GM18519 (cell line): ENCODE results near the gene RNF5.
"Not testable (repeated sequence)": the region's sequence is repeated elsewhere in the genome, so short reads cannot be mapped to it uniquely, and the experiment has no call there.

Experiments
- ATAC-seq: cut with Tn5 transposase; IDR thresholded peaks from one replicate; pipeline ENCODE4 v1.9.1; 2021; ENCODE audit warnings: mild to moderate bottlenecking, moderate library complexity; ENCODE audit not compliant: unreplicated experiment, low FRiP score

RNF5 gene

GRCh38 chr6:32188381-32189068, 10.3 kb downstream of the RNF5 start:
- ATAC-seq: no peak

- ATAC-seq: no peak
Observed at GRCh38 chr6:32189069-32189741, 11.0 kb downstream of the RNF5 start.

- no peak for ATAC-seq
Observed at GRCh38 chr6:32189742-32190053, 11.5 kb downstream of the RNF5 start.

- no peak for ATAC-seq
Observed at GRCh38 chr6:32190054-32190851, 12.0 kb downstream of the RNF5 start, which contains the start of gene PBX2. Gene PBX2, minus strand, starts transcription at chr6:32190202. Its CDS starts 287 bp downstream, at chr6:32189915.

- ATAC-seq: no peak
Observed at GRCh38 chr6:32190911-32191677, 12.9 kb downstream of the RNF5 start.

GRCh38 chr6:32191696-32192607, 13.7 kb downstream of the RNF5 start:
- no peak for ATAC-seq

- ATAC-seq: no peak
Observed at GRCh38 chr6:32192608-32193039, 14.4 kb downstream of the RNF5 start, which contains the start of gene GPSM3. Gene GPSM3, minus strand, starts transcription at chr6:32192643. Its CDS starts 130 bp downstream, at chr6:32192513.

- not testable (repeated sequence) for ATAC-seq
Observed at GRCh38 chr6:32193096-32193495, 14.9 kb downstream of the RNF5 start.

GRCh38 chr6:32194388-32194787, 16.2 kb downstream of the RNF5 start:
- no peak for ATAC-seq

- no peak for ATAC-seq
Observed at GRCh38 chr6:32194825-32195651, 16.8 kb downstream of the RNF5 start.

GRCh38 chr6:32195652-32195901, 17.4 kb downstream of the RNF5 start:
- peak; percentile 60 for ATAC-seq

- ATAC-seq: peak; percentile 66
Observed at GRCh38 chr6:32195902-32196681, 17.9 kb downstream of the RNF5 start.

- no peak for ATAC-seq
Observed at GRCh38 chr6:32196682-32197616, 18.7 kb downstream of the RNF5 start.

- ATAC-seq: no peak
Observed at GRCh38 chr6:32198345-32198696, 20.1 kb downstream of the RNF5 start.

GRCh38 chr6:32198866-32199265, 20.7 kb downstream of the RNF5 start:
- no peak for ATAC-seq

- ATAC-seq: no peak
Observed at GRCh38 chr6:32200711-32201475, 22.7 kb downstream of the RNF5 start.
